K562 (cell line): Measurements from ENCODE around the gene CBLL1. TPM values are rescaled to one million over a fixed set of nuclear protein-coding genes. Genes with fewer than 3 reads are reported as not detected.

Source experiments
- BCOR ChIP-seq: fragments of 450-650 bp; IDR thresholded peaks from 2 replicates; pipeline ENCODE4 v1.6.1; 2016
- BRD9 ChIP-seq: fragments of 450-650 bp; IDR thresholded peaks from 2 replicates; pipeline ENCODE4 v1.6.1; 2018; ENCODE audit warnings: low read depth; ENCODE audit not compliant: partially characterized antibody
- CCNT2 ChIP-seq: IDR thresholded peaks from 2 replicates; pipeline ENCODE4 v1.6.1; 2011; ENCODE audit warnings: borderline replicate concordance, low read depth, mild to moderate bottlenecking, moderate library complexity, mixed read lengths, low read length; ENCODE audit not compliant: insufficient read length; ENCODE audit errors: extremely low read depth
- GABPB2 ChIP-seq: fragments of 250-450 bp; sonication (Bioruptor Pico); conservative IDR thresholded peaks from 2 replicates; pipeline ENCODE4 v1.5.1; 2021; ENCODE audit warnings: mild to moderate bottlenecking
- ILK ChIP-seq: fragments of 450-650 bp; IDR thresholded peaks from 2 replicates; pipeline ENCODE4 v1.6.1; 2016; ENCODE audit warnings: missing genetic modification characterization, low read depth, mild to moderate bottlenecking, missing compliant biosample characterization, moderate library complexity, borderline replicate concordance
- NFRKB ChIP-seq: fragments of 450-650 bp; IDR thresholded peaks from 2 replicates; pipeline ENCODE4 v1.6.1; 2016; ENCODE audit warnings: low read depth
- NONO ChIP-seq, 2 experiments: fragments of 200-400 bp in 1 of 2; fragments of 450-650 bp in 1 of 2; formaldehyde crosslinking in 1 of 2; IDR thresholded peaks; 2 replicates each; pipeline ENCODE4 v1.6.1; 2017; ENCODE audit warnings: low read depth in 2 of 2, mild to moderate bottlenecking in 2 of 2, moderate library complexity in 2 of 2, low read length in 1 of 2
- PHB2 ChIP-seq: fragments of 450-650 bp; IDR thresholded peaks from 2 replicates; pipeline ENCODE4 v1.6.1; 2017; ENCODE audit warnings: low read depth
- PRPF4 ChIP-seq: fragments of 200-400 bp; formaldehyde crosslinking; IDR thresholded peaks from one replicate; pipeline ENCODE4 v1.6.1; 2017; ENCODE audit warnings: low read length, low read depth, mild to moderate bottlenecking; ENCODE audit not compliant: insufficient read depth, poor library complexity, severe bottlenecking
- SIN3B ChIP-seq: fragments of 450-650 bp; IDR thresholded peaks from 2 replicates; pipeline ENCODE4 v1.6.1; 2017; ENCODE audit warnings: low read depth, mild to moderate bottlenecking, moderate library complexity
- SIRT6 ChIP-seq: IDR thresholded peaks from one replicate; pipeline ENCODE4 v1.6.1; 2012; ENCODE audit warnings: low read depth, mild to moderate bottlenecking, control low read depth, inconsistent platforms, low read length, moderate library complexity
- SMARCA5 ChIP-seq: fragments of 450-650 bp; IDR thresholded peaks from 2 replicates; pipeline ENCODE4 v1.6.1; 2016
- SREBF2 ChIP-seq: sonication (generic); formaldehyde crosslinking; IDR thresholded peaks from 2 replicates; pipeline ENCODE4 v1.4.0; 2020; ENCODE audit warnings: mild to moderate bottlenecking, missing genetic modification reagents
- TAL1 ChIP-seq: fragments of 450-650 bp; IDR thresholded peaks from 2 replicates; pipeline ENCODE4 v1.6.1; 2016; ENCODE audit warnings: mild to moderate bottlenecking
- ZKSCAN1 ChIP-seq: fragments of 150-350 bp; IDR thresholded peaks from 2 replicates; pipeline ENCODE4 v1.6.1; 2016; ENCODE audit warnings: low read depth, low read length
- ZNF445 ChIP-seq: fragments of 250-450 bp; sonication (Bioruptor Pico); IDR thresholded peaks from 2 replicates; pipeline ENCODE4 v1.4.0; 2020; ENCODE audit warnings: low read depth, mild to moderate bottlenecking, moderate library complexity
- polyA plus RNA-seq, 8 experiments: library from polyadenylated mRNA; depleted of rRNA in 4 of 8; stranded (reverse) in 5 of 8; unstranded in 3 of 8; fragments of >200 nt; fragmentation: Nextera tagmentation in 2 of 8; fragmentation: Illumina TruSeq in 1 of 8; extraction: Ambion mirVana in 2 of 8; extraction: Trizol in 1 of 8; gene quantifications; 2 replicates each; pipeline versions ENCODE4 v1.2.1 to v1.2.3, GENCODE V29; 2011 to 2014; ENCODE audit warnings: inconsistent platforms in 1 of 8, missing spikeins in 1 of 8
- total RNA-seq, 7 experiments: library from RNA; depleted of rRNA in 6 of 7; stranded (reverse); fragments of >200 nt in 6 of 7; fragmentation: Illumina TruSeq in 2 of 7; extraction: Trizol in 2 of 7; gene quantifications; 2 replicates each; pipeline versions ENCODE4 v1.2.1 to v1.2.3, GENCODE V29; 2011 to 2021; ENCODE audit warnings: low replicate concordance in 1 of 7
- TF ChIP-seq, protein P1 (sequence below): fragments of 250-450 bp; sonication (Bioruptor Pico); IDR thresholded peaks from 2 replicates; pipeline ENCODE4 v1.5.0; 2020; ENCODE audit warnings: mild to moderate bottlenecking, borderline replicate concordance
- TF ChIP-seq, protein P2 (sequence below): sonication (generic); formaldehyde crosslinking; IDR thresholded peaks from 2 replicates; pipeline ENCODE4 v1.8.1; 2023; ENCODE audit warnings: missing genetic modification reagents, mild to moderate bottlenecking, borderline replicate concordance
- TF ChIP-seq, protein P3 (sequence below): fragments of 250-450 bp; sonication (Bioruptor Pico); IDR thresholded peaks from 2 replicates; pipeline ENCODE4 v1.8.0; 2022; ENCODE audit warnings: inconsistent platforms

Gene CBLL1
- total and polyA plus RNA-seq, 9 of the 15 experiments (the other 6 are each of a cell fraction or from before 2014, with no cell fraction given), result 14.7 to 67.9 (median 35.4) TPM

DNA sequence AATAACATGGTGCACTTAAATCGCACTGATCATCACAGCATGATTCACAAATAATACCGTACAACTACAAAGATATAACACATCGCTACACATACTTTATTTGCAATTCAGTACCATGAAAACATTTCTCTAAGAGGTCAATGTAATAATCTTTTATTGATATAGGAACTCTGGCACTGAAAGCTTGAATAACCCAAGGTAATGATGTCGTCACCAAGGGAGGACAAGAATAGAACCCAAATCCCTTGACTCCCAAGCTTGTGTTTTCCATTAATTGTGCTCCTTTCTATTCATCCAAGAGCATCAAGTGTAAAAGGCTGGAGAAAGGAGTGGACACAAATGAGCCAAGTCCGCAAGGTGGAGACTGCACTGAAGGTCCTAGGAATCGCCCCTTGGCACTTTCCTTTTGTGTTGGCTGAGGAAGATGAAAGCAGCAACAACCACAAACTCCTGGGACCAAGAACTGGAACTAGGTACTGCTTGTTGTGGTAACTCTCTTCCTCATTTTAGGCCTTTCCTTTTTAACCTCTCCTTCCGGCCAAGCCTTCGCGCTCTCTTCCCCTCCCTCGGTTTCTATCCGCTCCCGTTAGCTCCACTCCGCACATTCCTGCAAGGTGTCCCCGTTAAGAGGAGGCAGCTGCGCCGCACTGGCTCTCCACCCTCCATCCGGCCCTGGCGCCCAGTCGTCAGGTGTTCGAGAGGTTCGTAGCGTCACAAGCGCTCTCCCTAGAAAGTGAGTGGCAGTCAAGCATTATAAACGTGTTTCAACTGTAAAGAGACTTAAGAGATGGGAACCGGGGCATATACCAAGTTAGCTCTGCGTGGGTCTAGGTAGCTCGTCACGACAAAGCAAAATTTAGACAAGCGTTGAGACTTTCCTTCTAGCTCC lies 1.0 kb upstream of the CBLL1 start (continued):
- TF ChIP-seq, protein P1, sequence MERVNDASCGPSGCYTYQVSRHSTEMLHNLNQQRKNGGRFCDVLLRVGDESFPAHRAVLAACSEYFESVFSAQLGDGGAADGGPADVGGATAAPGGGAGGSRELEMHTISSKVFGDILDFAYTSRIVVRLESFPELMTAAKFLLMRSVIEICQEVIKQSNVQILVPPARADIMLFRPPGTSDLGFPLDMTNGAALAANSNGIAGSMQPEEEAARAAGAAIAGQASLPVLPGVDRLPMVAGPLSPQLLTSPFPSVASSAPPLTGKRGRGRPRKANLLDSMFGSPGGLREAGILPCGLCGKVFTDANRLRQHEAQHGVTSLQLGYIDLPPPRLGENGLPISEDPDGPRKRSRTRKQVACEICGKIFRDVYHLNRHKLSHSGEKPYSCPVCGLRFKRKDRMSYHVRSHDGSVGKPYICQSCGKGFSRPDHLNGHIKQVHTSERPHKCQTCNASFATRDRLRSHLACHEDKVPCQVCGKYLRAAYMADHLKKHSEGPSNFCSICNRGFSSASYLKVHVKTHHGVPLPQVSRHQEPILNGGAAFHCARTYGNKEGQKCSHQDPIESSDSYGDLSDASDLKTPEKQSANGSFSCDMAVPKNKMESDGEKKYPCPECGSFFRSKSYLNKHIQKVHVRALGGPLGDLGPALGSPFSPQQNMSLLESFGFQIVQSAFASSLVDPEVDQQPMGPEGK, result no peak
- TF ChIP-seq GABPB2 (CRISPR knock-in tag), result 0 out of 2 replicates have a peak, but pooled peaks have one; percentile 37
- TF ChIP-seq BCOR, result peak; percentile 65
- TF ChIP-seq SIRT6, result peak; percentile 16
- TF ChIP-seq ZNF445 (CRISPR knock-in tag), result peak; percentile 66; the same call in 1 of the 2 replicates
- no peak for TF ChIP-seq ZKSCAN1
- TF ChIP-seq NFRKB, result no peak; the same call in none of the 2 replicates
- no peak for TF ChIP-seq NONO (IDR thresholded peaks at IDR 0.05; ENCODE audit: low read depth in 2 of 2, low read length in 1 of 2)
- TF ChIP-seq TAL1, result no peak
- no peak for TF ChIP-seq BRD9
- no peak for TF ChIP-seq SREBF2 (CRISPR knock-in tag)
- no peak for TF ChIP-seq PRPF4
- no peak; the same call in 1 of the 2 replicates for TF ChIP-seq SIN3B
- TF ChIP-seq SMARCA5, result 0 out of 2 replicates have a peak, but pooled peaks have one; percentile 56
- no peak for TF ChIP-seq CCNT2
- TF ChIP-seq, protein P2, sequence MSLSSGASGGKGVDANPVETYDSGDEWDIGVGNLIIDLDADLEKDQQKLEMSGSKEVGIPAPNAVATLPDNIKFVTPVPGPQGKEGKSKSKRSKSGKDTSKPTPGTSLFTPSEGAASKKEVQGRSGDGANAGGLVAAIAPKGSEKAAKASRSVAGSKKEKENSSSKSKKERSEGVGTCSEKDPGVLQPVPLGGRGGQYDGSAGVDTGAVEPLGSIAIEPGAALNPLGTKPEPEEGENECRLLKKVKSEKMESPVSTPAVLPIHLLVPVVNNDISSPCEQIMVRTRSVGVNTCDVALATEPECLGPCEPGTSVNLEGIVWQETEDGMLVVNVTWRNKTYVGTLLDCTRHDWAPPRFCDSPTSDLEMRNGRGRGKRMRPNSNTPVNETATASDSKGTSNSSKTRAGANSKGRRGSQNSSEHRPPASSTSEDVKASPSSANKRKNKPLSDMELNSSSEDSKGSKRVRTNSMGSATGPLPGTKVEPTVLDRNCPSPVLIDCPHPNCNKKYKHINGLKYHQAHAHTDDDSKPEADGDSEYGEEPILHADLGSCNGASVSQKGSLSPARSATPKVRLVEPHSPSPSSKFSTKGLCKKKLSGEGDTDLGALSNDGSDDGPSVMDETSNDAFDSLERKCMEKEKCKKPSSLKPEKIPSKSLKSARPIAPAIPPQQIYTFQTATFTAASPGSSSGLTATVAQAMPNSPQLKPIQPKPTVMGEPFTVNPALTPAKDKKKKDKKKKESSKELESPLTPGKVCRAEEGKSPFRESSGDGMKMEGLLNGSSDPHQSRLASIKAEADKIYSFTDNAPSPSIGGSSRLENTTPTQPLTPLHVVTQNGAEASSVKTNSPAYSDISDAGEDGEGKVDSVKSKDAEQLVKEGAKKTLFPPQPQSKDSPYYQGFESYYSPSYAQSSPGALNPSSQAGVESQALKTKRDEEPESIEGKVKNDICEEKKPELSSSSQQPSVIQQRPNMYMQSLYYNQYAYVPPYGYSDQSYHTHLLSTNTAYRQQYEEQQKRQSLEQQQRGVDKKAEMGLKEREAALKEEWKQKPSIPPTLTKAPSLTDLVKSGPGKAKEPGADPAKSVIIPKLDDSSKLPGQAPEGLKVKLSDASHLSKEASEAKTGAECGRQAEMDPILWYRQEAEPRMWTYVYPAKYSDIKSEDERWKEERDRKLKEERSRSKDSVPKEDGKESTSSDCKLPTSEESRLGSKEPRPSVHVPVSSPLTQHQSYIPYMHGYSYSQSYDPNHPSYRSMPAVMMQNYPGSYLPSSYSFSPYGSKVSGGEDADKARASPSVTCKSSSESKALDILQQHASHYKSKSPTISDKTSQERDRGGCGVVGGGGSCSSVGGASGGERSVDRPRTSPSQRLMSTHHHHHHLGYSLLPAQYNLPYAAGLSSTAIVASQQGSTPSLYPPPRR (CRISPR knock-in tag), result no peak
- no peak for TF ChIP-seq ILK
- no peak for TF ChIP-seq PHB2
- TF ChIP-seq, protein P3, sequence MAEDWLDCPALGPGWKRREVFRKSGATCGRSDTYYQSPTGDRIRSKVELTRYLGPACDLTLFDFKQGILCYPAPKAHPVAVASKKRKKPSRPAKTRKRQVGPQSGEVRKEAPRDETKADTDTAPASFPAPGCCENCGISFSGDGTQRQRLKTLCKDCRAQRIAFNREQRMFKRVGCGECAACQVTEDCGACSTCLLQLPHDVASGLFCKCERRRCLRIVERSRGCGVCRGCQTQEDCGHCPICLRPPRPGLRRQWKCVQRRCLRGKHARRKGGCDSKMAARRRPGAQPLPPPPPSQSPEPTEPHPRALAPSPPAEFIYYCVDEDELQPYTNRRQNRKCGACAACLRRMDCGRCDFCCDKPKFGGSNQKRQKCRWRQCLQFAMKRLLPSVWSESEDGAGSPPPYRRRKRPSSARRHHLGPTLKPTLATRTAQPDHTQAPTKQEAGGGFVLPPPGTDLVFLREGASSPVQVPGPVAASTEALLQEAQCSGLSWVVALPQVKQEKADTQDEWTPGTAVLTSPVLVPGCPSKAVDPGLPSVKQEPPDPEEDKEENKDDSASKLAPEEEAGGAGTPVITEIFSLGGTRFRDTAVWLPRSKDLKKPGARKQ (CRISPR knock-in tag), result no peak
